ENCODE measurements around the gene PSMB5. TPM values are rescaled to one million over a fixed set of nuclear protein-coding genes. Genes with fewer than 3 reads are reported as not detected.

Gene PSMB5
- total and polyA plus RNA-seq, 4 donors: 74.0 to 152 (median 95.4) TPM

GRCh38 chr14:23080474-23080873 lies 45.8 kb upstream of the PSMB5 start:
- 70% methylated on average over 1 of the region's 1 CpG for WGBS
- H3K9ac ChIP-seq (ENCODE audit: low read depth in 1 of 2, low read length in 2 of 2): no peak overlapping the region
- H3K9me3 ChIP-seq (ENCODE audit: control insufficient read depth in 4 of 4, low read length in 3 of 4): no peaks in the 10 kb centered on the region
- DNase-seq (ENCODE audit: low spot score): no peak
- peaks cover 15 to 76% (median 63%) of the 10 kb centered on the region in 4 donors for H3K36me3 ChIP-seq (ENCODE audit: control insufficient read depth in 4 of 4, insufficient read depth in 3 of 4, low read depth in 1 of 4, low read length in 3 of 4)
- H3K27me3 ChIP-seq (ENCODE audit: control insufficient read depth in 4 of 4, insufficient read depth in 4 of 4, low read length in 3 of 4): no peaks in the 10 kb centered on the region
- H3K27ac ChIP-seq (ENCODE audit: low read depth in 1 of 2, low read length in 2 of 2): no peak overlapping the region
- H3K4me1 ChIP-seq (ENCODE audit: control insufficient read depth in 4 of 4, insufficient read depth in 4 of 4, low read length in 3 of 4): no peaks in the 10 kb centered on the region
- TF ChIP-seq RAD21 (IDR thresholded peaks at IDR 0.05) (no peak), FOXA1 (IDR thresholded peaks at IDR 0.05) (no peak), HNF4A (conservative IDR thresholded peaks at IDR 0.05) (no peak), FOXA2 (IDR thresholded peaks at IDR 0.05) (no peak), RXRA (IDR thresholded peaks at IDR 0.05) (no peak), SP1 (IDR thresholded peaks at IDR 0.05) (no peak), JUND (IDR thresholded peaks at IDR 0.05) (no peak), EGR1 (IDR thresholded peaks at IDR 0.05; ENCODE audit: low read depth in 2 of 2) (no peak), YY1 (IDR thresholded peaks at IDR 0.05) (no peak), ATF3 (IDR thresholded peaks at IDR 0.05) (no peak), ZBTB33 (IDR thresholded peaks at IDR 0.05) (no peak), NR2F2 (IDR thresholded peaks at IDR 0.05) (no peak), CTCF (IDR thresholded peaks at IDR 0.05; ENCODE audit: low read depth, low read length, missing input control) (no peak), HNF4G (IDR thresholded peaks at IDR 0.05) (no peak)
- H3K4me3 ChIP-seq (ENCODE audit: low read depth in 1 of 3, low read length in 3 of 3): no peak overlapping the region

GRCh38 chr14:23079716-23080115 lies 45.0 kb upstream of the PSMB5 start:
- H3K9ac ChIP-seq (ENCODE audit: low read depth in 1 of 2, low read length in 2 of 2): no peak overlapping the region
- no peaks in the 10 kb centered on the region for H3K27me3 ChIP-seq (ENCODE audit: control insufficient read depth in 4 of 4, insufficient read depth in 4 of 4, low read length in 3 of 4)
- no peak for DNase-seq (ENCODE audit: low spot score)
- H3K4me3 ChIP-seq (ENCODE audit: low read depth in 1 of 3, low read length in 3 of 3): no peak overlapping the region
- 93% methylated on average over 2 of the region's 2 CpGs for WGBS
- H3K27ac ChIP-seq (ENCODE audit: low read depth in 1 of 2, low read length in 2 of 2): no peak overlapping the region
- H3K4me1 ChIP-seq (ENCODE audit: control insufficient read depth in 4 of 4, insufficient read depth in 4 of 4, low read length in 3 of 4): no peaks in the 10 kb centered on the region
- no peaks in the 10 kb centered on the region for H3K9me3 ChIP-seq (ENCODE audit: control insufficient read depth in 4 of 4, low read length in 3 of 4)
- H3K36me3 ChIP-seq (ENCODE audit: control insufficient read depth in 4 of 4, insufficient read depth in 3 of 4, low read depth in 1 of 4, low read length in 3 of 4): peaks cover 12 to 79% (median 63%) of the 10 kb centered on the region in 4 donors
- TF ChIP-seq RAD21 (IDR thresholded peaks at IDR 0.05) (no peak), CTCF (IDR thresholded peaks at IDR 0.05; ENCODE audit: low read depth, low read length, missing input control) (no peak), JUND (IDR thresholded peaks at IDR 0.05) (no peak), ATF3 (IDR thresholded peaks at IDR 0.05) (no peak), MAX (IDR thresholded peaks at IDR 0.05) (no peak), HNF4A (conservative IDR thresholded peaks at IDR 0.05) (no peak), REST (IDR thresholded peaks at IDR 0.05) (no peak), FOXA1 (IDR thresholded peaks at IDR 0.05) (no peak), ZBTB33 (IDR thresholded peaks at IDR 0.05) (no peak), YY1 (IDR thresholded peaks at IDR 0.05) (no peak), SP1 (IDR thresholded peaks at IDR 0.05) (no peak), FOXA2 (IDR thresholded peaks at IDR 0.05) (no peak), GABPA (IDR thresholded peaks at IDR 0.05 in 1 of 2, conservative IDR thresholded peaks at IDR 0.05 in 1 of 2) (no peak), EGR1 (IDR thresholded peaks at IDR 0.05; ENCODE audit: low read depth in 2 of 2) (no peak), RXRA (IDR thresholded peaks at IDR 0.05) (no peak)
